Measurements from ENCODE around the gene NOTO.

Gene NOTO

DNA sequence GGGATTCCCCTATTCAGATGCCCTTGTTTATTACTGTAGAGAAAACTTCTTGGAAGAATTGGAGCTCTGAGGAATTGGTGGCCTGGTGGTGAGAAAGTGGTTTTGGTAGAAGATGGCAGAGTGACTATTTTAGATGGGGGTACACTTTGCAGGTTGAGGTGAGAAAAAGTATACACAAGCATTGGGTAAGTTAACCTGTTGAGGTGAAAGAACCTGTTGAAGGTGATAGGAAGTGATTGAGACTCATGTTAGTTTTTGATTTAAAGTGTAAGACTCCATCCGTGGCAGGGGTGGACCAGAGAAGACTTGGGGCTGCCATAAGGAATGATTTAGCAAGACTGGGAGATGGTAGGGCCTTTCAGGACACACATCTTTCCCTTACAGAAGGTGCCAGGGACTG lies 34.8 kb downstream of the NOTO start:
- TF ChIP-seq, protein P1, sequence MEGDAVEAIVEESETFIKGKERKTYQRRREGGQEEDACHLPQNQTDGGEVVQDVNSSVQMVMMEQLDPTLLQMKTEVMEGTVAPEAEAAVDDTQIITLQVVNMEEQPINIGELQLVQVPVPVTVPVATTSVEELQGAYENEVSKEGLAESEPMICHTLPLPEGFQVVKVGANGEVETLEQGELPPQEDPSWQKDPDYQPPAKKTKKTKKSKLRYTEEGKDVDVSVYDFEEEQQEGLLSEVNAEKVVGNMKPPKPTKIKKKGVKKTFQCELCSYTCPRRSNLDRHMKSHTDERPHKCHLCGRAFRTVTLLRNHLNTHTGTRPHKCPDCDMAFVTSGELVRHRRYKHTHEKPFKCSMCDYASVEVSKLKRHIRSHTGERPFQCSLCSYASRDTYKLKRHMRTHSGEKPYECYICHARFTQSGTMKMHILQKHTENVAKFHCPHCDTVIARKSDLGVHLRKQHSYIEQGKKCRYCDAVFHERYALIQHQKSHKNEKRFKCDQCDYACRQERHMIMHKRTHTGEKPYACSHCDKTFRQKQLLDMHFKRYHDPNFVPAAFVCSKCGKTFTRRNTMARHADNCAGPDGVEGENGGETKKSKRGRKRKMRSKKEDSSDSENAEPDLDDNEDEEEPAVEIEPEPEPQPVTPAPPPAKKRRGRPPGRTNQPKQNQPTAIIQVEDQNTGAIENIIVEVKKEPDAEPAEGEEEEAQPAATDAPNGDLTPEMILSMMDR (IDR thresholded peaks at IDR 0.05), result no peak
- Mint-ChIP-seq H3K4me3 (no peak overlapping the region), H3K27me3 (ENCODE audit: low read depth, poor library complexity) (peaks cover 4% of the 10 kb centered on the region), H3K27ac (no peak overlapping the region), H3K4me1 (peaks cover 39% of the 10 kb centered on the region), H3K9me3 (no peaks in the 10 kb centered on the region), H3K36me3 (ENCODE audit: low read depth) (peaks cover 19% of the 10 kb centered on the region)
- DNase-seq, result no peak

DNA sequence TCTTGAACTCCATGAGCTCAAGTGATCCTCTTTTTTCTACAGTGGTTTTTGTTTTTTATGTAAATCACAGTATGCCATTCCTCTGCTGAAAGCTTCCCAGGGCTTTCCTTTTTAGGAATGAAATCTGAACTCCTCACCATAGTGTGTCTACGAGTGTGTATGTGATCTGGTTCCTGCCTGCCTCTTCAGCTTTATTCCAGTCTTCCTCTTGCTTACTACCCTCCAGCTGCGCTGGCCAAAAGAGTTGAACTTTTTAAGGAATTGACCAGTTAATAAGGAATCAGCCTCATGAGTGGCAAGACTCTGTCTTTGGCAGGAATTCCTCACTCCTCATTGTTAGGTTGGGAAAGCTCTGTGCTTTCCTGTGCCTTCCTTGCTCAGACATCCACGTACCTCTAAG lies 35.8 kb downstream of the NOTO start:
- no peak for DNase-seq

DNA sequence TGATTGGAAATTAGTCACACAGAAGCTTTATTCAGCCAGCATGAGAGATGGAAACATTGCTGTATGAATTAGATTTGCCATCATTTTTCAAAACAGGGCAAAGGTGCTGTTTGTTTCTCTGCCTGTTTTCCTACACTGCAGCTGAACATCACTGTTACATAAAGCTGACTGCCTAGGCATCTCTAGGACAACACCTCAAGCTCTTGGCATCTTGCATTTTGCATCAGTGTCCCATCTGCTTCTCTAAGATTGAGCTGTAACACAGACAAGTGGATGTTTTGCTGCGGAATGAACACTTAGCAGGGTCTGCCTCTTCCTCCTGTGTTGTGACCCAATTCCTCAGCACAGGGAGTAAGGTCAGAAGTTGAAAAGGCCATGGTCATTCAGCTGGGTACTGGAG lies 36.6 kb downstream of the NOTO start:
- no peak for DNase-seq
- H3K4me1 Mint-ChIP-seq, result peaks cover 34% of the 10 kb centered on the region
- peaks cover 32% of the 10 kb centered on the region for H3K36me3 Mint-ChIP-seq (ENCODE audit: low read depth)
- no peak overlapping the region for H3K27ac Mint-ChIP-seq
- no peaks in the 10 kb centered on the region for H3K27me3 Mint-ChIP-seq (ENCODE audit: low read depth, poor library complexity)
- TF ChIP-seq, protein P1 (IDR thresholded peaks at IDR 0.05), result no peak
- no peak overlapping the region for H3K4me3 Mint-ChIP-seq
- no peaks in the 10 kb centered on the region for H3K9me3 Mint-ChIP-seq

More for the DNA sequence above, 35.8 kb downstream of the NOTO start:
- Mint-ChIP-seq H3K9me3 (no peaks in the 10 kb centered on the region), H3K27ac (no peak overlapping the region), H3K4me1 (peaks cover 34% of the 10 kb centered on the region), H3K27me3 (ENCODE audit: low read depth, poor library complexity) (peaks cover 4% of the 10 kb centered on the region), H3K36me3 (ENCODE audit: low read depth) (peaks cover 26% of the 10 kb centered on the region), H3K4me3 (no peak overlapping the region)
- TF ChIP-seq, protein P1 (IDR thresholded peaks at IDR 0.05), result no peak

DNA sequence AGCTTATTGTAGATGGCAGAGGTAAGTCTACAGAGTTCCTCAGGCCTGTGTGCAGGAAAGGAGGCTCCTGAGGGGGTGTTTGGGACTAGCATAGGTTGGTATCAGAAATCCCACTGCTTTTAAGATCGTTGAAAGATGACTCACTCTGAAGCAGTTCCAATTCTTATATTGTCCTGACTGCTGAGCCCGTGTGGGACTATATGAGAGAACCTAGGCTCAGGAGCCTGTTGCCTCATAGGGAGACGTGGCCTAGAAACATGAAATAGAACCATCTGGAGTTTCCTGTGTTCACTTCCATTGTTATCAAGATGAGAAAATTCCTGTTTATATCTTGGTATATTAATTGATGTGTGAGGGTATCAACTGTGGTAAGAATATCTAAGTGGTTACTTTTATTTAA lies 37.4 kb downstream of the NOTO start:
- H3K4me1 Mint-ChIP-seq, result peaks cover 33% of the 10 kb centered on the region
- H3K27me3 Mint-ChIP-seq (ENCODE audit: low read depth, poor library complexity), result no peaks in the 10 kb centered on the region
- H3K36me3 Mint-ChIP-seq (ENCODE audit: low read depth), result peaks cover 39% of the 10 kb centered on the region
- DNase-seq, result no peak
- TF ChIP-seq, protein P1 (IDR thresholded peaks at IDR 0.05), result no peak
- no peaks in the 10 kb centered on the region for H3K9me3 Mint-ChIP-seq
- H3K4me3 Mint-ChIP-seq, result no peak overlapping the region
- H3K27ac Mint-ChIP-seq, result no peak overlapping the region

DNA sequence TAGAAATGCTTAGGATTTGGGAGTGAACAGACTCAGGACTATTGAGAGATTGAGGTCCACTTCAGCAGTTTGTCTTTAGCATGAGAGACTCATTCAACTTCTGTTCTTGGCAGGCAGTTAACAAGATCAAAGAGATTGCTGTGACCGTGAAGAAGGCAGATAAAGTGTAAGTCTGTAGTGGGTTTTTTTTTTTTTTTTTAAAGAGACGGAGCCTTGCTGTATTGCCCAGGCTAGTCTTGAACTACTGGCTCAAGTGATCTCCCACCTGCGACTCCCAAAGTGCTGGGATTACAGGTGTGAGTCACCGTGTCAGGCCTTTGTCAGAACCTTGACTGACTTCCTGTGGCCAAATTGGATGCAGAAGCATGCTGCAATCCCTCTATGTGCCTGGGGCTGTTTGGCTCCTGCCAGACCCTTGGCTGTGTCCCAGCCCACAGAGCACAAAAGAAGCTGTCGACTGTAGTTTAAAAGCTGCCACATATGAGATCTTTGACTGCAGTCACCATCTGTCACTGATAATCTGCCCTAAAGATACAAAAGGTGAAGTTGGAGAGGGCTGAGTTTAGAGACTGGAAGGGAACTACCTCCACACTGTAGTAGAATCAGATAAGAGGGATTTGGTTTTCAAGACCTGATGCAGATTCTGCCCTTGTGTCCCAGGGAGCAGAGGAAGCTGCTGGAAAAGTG lies 41.7 kb downstream of the NOTO start:
- no peaks in the 10 kb centered on the region for H3K27me3 Mint-ChIP-seq (ENCODE audit: low read depth, poor library complexity)
- no peaks in the 10 kb centered on the region for H3K9me3 Mint-ChIP-seq
- peaks cover 67% of the 10 kb centered on the region for H3K36me3 Mint-ChIP-seq (ENCODE audit: low read depth)
- H3K27ac Mint-ChIP-seq, result no peak overlapping the region
- no peak overlapping the region for H3K4me3 Mint-ChIP-seq
- no peak for DNase-seq
- TF ChIP-seq, protein P1 (IDR thresholded peaks at IDR 0.05), result no peak
- no peaks in the 10 kb centered on the region for H3K4me1 Mint-ChIP-seq

DNA sequence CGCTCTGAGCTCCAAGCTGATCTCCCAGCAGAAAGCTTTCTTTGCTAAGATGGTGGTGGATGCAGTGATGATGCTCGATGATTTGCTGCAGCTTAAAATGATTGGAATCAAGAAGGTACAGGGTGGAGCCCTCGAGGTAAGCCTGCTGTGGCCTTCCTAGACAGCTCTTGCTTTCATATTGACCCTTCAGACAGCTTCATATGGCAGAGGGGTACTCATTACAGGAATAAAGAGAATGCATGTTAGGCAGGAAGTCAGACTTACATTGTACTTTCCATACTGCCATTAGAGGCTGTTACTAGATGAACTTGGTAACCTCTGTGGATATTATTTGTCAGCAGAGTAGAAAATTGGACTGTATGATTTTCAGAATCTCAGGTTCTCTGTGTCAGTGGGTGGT lies 42.2 kb downstream of the NOTO start:
- TF ChIP-seq, protein P1 (IDR thresholded peaks at IDR 0.05), result no peak
- Mint-ChIP-seq H3K9me3 (no peaks in the 10 kb centered on the region), H3K4me3 (no peak overlapping the region), H3K4me1 (no peaks in the 10 kb centered on the region), H3K27ac (no peak overlapping the region), H3K36me3 (ENCODE audit: low read depth) (peaks cover 69% of the 10 kb centered on the region), H3K27me3 (ENCODE audit: low read depth, poor library complexity) (no peaks in the 10 kb centered on the region)
- DNase-seq, result no peak

All from nephron progenitor cell (in vitro differentiated cells).